NCI-H345 treated with DMSO at 0.1 percent for 48 hours (cell line): ENCODE data around the gene PAX7.
A peak's percentile ranks its signal among the peaks of the same experiment; 100 is the strongest.
"Not testable (repeated sequence)": the region's sequence is repeated elsewhere in the genome, so short reads cannot be mapped to it uniquely, and the experiment has no call there.

ENCODE experiments used
- DNase-seq: peaks from one replicate; lab custom pipeline; 2025; ENCODE audit not compliant: unreplicated experiment; lab: John Stamatoyannopoulos, UW

PAX7 gene

GRCh38 chr1:18657506-18658201 lies 27.0 kb downstream of the PAX7 start:
- no peak for DNase-seq

DNA sequence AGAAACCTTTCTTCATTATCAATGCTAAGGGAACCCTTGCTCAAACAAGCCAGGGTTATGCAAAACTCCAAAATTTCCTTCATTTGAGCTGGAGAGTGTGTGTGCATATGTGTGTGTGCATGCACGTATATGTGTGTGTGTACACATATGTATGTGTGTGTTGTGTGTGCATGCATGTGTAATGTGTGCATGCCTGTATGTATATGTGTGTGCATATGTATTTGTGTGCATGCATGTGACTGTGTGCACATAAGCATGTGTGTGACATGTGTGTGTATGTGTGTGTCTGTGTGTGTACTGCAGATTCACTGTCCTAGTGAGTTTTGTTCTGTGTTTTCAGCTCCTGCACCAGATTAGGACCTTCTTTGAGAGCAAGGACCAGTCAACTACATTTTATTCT lies 28.2 kb downstream of the PAX7 start:
- no peak for DNase-seq

GRCh38 chr1:18661404-18662285 lies 31.0 kb downstream of the PAX7 start:
- no peak for DNase-seq

- no peak for DNase-seq
Measured at GRCh38 chr1:18662286-18662639, 31.6 kb downstream of the PAX7 start.

DNA sequence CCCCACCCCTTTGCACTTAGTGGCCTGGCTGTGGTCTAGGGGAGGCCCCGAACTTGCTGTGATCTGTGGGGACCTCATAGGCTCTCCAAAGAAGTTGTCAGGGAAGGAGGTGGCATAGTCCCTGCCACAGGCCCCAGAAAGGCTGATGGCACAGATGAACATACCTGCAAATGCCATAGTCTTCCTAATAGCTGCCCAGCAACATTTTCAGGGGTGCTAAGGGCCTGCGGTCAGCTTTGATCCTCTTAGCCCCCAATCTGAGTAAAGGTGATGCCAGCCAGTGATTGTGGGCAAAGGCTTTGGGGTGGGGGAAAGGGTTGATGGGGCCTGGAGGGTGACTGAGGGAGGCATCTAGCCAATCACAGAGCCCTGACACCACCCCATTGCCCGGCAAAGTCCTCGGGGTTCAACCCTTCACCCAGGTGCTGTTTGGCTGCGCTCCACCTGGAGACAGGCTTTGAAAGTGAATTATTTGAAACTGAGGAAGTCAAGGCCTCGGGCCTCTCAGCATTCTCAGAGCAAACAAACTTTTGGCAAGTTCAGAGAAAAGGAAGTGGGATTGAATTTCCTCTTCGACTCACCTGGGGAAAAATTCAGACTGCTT lies 35.8 kb downstream of the PAX7 start:
- no peak for DNase-seq

DNA sequence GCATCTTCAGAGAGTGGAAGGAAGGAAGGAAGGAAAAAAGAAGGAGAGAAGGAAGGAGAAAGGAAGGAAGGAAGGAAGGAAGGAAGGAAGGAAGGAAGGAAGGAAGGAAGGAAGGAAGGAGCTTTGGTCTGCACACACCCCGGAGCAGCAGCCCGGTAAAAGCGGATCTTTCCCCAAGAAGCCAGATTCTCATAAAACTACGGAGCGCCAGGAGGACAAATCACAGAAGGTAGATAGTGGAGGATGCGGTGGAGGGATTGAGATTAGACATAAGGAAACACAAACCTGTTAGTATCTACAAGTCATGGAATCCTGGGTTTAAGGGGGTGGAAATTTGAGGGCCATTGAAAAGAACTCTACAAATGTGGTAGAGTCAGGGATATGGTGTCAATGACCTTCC lies 36.7 kb downstream of the PAX7 start:
- no peak for DNase-seq

- no peak for DNase-seq
Measured at GRCh38 chr1:18668046-18668445, 37.4 kb downstream of the PAX7 start.

- no peak for DNase-seq
Measured at GRCh38 chr1:18668750-18669404, 38.2 kb downstream of the PAX7 start.

DNA sequence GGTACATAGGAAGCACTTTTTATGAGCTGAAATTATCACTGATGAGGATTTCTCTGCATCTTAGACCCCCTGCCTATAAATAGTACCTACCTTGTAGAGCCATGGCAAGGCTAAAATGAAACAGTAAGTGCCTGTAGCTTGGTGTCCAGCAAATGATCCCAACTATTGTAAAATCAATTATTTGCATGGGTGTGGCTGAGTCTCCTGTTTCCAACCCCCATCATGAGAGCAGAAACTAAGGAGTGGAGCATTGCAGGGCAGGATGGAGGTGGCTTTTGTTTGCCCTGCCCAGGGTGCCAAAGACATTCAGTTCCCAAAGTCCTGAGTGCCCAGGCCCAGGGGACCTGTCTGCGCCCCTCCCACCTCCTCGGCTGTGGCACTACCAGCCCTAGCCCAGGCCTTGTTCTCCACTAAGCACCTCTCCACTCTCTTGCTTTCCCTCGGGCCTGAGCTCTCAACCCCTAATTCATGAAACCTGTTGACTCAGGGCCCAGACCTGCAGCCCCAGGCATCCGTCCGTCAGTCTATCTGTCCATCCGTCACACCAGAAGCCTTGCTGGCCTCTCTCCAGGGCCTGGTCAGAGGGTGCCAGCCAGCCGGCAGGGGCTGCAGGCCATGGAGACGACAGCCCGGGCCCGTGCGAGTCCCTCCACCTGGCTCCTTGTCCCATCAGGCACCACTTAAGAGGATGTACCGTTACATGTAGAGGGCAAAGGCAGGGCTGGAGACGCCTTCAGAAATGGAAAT lies 39.6 kb downstream of the PAX7 start:
- DNase-seq = no peak

DNA sequence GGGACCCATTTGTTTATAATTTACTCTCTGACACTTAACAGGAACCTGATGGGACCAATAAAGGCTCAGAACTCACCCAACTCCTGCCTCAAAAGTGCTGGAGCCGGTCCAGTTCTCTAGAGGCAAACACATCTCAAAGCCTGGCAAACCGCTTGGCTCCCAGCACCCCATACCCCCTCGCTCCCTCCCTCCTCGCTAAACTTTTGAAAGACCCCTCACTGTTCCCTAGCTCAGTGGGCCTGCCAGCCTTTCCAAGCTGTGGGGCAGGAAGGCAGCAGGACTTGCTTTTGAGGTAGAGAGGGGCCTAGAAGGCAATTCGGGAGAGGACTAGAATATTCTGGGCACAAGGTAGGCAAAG lies 40.2 kb downstream of the PAX7 start:
- no peak for DNase-seq

- no peak for DNase-seq
Measured at GRCh38 chr1:18673976-18674375, 43.3 kb downstream of the PAX7 start.

DNA sequence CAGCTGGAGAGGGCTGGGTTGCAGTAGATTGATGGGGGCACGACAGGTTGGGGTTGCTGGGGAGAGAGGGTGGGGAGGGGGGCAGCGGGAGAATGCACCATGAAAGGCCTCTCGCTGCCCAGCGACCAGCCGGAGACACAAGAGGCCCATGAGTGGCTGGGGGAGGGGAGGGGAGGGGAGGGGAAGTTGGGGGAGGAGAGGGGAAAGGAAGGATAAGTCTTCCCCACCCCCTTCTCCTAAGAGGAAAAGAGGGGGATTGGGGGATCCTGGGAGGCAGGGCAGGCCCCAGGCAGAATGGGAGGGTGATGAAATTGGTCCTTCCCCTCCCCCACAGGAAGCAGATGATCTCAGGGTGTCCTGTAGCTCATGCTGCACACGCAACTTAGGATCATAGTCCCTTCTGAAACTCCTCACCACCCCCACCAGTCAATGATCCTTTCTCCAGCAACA lies 45.7 kb downstream of the PAX7 start:
- DNase-seq = no peak

GRCh38 chr1:18681423-18681835 lies 50.8 kb downstream of the PAX7 start:
- peak; percentile 24 for DNase-seq

DNA sequence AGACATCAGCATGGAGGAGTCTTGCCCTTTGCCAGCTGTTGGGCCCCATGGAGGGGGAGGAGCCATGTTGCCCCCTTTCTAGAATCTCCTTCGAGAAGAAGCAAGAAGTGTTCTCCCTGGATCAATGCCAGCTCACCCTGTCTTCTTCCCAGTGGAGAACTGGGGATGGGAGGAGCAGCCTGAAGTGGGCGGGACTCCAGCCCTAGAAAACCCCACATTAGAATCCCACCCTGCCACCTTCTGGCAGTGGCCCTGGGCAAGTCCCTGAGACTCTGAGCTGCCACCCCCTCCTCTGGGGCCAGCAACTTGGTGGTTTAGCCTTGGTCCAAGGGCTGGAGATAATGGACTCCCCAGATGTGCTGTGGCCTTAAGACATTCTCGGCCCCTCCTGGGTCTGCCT lies 51.7 kb downstream of the PAX7 start:
- no peak for DNase-seq

DNA sequence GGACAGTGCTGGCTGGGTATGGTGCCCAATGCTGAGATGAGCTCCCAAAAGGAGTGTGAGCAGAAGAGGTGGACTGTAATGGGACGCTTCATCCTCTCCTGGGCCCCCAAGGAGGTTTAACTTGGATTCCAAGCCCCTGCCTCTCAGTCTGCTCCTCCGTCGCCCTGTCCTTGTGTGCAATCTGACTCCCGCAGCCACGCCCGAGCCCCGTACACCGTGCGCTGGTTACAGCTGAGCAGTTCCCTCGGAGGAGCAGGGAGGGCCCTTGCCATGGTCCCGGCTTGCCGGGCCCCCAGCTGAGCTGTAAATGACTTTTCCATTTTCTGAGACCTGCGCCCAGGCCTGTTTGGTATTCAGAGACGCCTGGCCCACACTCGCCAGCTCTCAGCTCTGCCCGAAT lies 53.7 kb downstream of the PAX7 start:
- no peak for DNase-seq

DNA sequence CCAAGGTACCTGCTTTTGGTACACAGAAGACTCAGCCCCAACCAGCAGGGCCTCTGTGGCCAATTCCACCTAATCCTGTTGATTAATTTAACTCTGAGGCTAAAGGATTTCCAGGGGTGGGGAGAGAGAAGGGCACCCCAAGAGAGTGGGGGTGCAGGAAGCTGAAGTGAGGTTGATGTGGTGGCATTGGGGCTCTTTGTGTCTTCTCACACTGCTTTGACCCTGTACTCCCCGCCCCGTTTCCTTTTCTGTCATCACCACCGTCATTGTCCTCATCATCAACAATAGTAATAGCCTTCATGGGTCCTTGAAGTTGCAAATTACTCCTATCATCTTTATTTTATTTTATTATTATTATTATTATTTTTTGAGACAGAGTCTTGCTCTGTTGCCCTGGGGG lies 55.9 kb downstream of the PAX7 start:
- no peak for DNase-seq

GRCh38 chr1:18687273-18687672 lies 56.6 kb downstream of the PAX7 start:
- DNase-seq = no peak

GRCh38 chr1:18691648-18692047 lies 61.0 kb downstream of the PAX7 start:
- DNase-seq = no peak

DNA sequence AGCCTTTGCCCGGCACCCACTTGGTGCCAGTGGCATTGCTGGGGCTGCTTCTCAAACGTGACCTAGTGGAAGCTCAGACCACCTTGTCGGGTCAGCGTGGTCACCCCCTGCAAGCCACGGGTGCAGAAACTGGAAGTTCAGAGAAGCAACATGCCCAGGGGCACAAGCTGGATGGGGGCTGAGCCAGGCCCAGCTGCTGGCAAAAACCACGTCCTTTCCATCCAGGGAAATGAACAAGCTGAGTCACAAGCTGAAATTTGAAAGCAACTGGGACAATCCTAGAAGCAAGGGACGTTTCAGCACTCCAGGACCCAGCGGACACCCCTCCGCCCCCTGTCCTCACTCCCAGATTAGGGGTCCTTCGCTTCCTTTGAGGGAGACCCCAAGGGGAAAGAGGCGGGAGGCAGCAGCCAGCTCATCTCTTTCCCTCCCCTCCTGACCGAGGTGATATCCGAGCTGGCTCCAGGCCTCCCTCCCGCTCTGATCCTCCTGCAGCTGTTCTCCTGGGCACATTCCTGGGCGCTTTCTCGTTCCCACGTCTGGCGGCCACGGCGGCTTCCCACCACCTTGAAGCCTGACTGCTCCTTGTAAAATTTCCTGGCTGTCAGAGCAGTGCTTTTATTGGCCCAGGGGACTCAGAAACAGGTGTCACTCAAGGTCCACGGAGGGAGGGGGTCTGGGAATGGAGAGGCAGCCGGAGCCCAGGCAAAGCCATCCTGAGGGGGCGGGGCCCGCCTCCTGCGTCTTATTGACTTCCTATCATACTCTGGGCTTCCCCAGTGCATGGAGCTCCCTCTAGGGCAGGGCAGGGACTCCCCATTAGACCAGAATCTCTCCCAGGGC lies 62.8 kb downstream of the PAX7 start:
- DNase-seq = no peak

DNA sequence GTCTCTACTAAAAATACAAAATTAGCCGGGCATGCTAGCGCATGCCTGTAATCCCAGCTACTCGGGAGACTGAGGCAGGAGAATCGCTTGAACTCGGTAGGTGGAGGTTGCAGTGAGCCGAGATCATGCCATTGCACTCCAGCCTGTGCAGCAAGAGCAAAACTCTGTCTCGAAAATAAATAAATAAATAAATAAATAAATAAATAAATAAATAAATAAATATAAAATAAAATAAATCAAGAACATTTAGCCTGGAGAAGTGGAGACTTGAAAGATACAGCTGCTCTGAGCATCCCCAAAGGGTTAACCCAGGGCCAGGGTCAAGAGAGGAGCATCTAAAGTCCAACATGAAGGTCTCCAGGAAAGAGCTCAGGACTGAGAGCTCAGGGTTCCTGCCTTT lies 63.6 kb downstream of the PAX7 start:
- DNase-seq = not testable (repeated sequence)
